PC-3 (cell line): ENCODE data around the gene CASTOR1. TPM values are rescaled to one million over a fixed set of nuclear protein-coding genes. Genes with fewer than 3 reads are reported as not detected.

Experiments
- ATAC-seq: fragments of 200-7000 bp; cut with Tn5 transposase; 2 replicates; pipeline ENCODE4 v1.9.1; 2020; ENCODE audit warnings: mild to moderate bottlenecking, moderate library complexity
- BruUV-seq: library from RNA; stranded (reverse); fragments of 400-500 nt; replicated peaks from 2 replicates; lab custom pipeline; 2021; lab: Mats Ljungman, UMichigan
- CTCF ChIA-PET: fragments of 300-600 bp; sonication (Branson Sonifier 250); formaldehyde crosslinking; loops from one replicate; lab custom pipeline; 2022; ENCODE audit warnings: antibody characterized with exemption; lab: Charles Lee
- POLR2A ChIA-PET: fragments of 300-600 bp; sonication (Branson Sonifier 250); formaldehyde crosslinking; loops from one replicate; lab custom pipeline; 2022; ENCODE audit warnings: antibody characterized with exemption; ENCODE audit not compliant: unreplicated experiment; lab: Charles Lee
- DNase-seq: peaks from one replicate; pipeline ENCODE4 v3.0.0-alpha.2; 2015
- H2AFZ ChIP-seq: fragments of 300-600 bp; sonication (generic); 2 replicates; pipeline ENCODE4 v1.6.0; 2016; ENCODE audit warnings: antibody characterized with exemption, low read length
- H3F3A ChIP-seq: fragments of 300-600 bp; sonication (generic); one replicate; pipeline ENCODE4 v1.6.0; 2017; ENCODE audit warnings: antibody characterized with exemption, low read length, control low read depth, mild to moderate bottlenecking; ENCODE audit not compliant: unreplicated experiment
- H3K27ac ChIP-seq: fragments of 300-600 bp; sonication (generic); 2 replicates; pipeline ENCODE4 v1.5.1; 2016; ENCODE audit warnings: mild to moderate bottlenecking, low read length
- H3K27me3 ChIP-seq: fragments of 300-600 bp; sonication (generic); 2 replicates; pipeline ENCODE4 v1.6.1; 2016; ENCODE audit warnings: low read length, mixed read lengths
- H3K36me3 ChIP-seq: fragments of 300-600 bp; sonication (generic); 2 replicates; pipeline ENCODE4 v1.6.1; 2016; ENCODE audit warnings: low read depth, mixed run types, low read length, mixed read lengths
- H3K4me1 ChIP-seq: fragments of 300-600 bp; sonication (generic); 2 replicates; pipeline ENCODE4 v1.5.1; 2016; ENCODE audit warnings: low read length; ENCODE audit not compliant: insufficient read depth
- H3K4me2 ChIP-seq: fragments of 300-600 bp; sonication (generic); 2 replicates; pipeline ENCODE4 v1.6.0; 2016; ENCODE audit warnings: low read length
- H3K4me3 ChIP-seq: fragments of 300-600 bp; sonication (generic); 2 replicates; pipeline ENCODE4 v1.5.1; 2016; ENCODE audit warnings: mild to moderate bottlenecking, low read length, mixed read lengths
- H3K79me2 ChIP-seq: fragments of 300-600 bp; sonication (generic); 2 replicates; pipeline ENCODE4 v1.6.1; 2017; ENCODE audit warnings: low read length, mixed read lengths
- H3K9ac ChIP-seq: fragments of 300-600 bp; sonication (generic); 2 replicates; pipeline ENCODE4 v1.6.0; 2016; ENCODE audit warnings: mild to moderate bottlenecking, low read length
- H3K9me2 ChIP-seq: fragments of 300-600 bp; sonication (generic); replicated peaks from 2 replicates; pipeline ENCODE4 v1.6.1; 2016; ENCODE audit warnings: mixed run types, low read length, mixed read lengths
- H3K9me3 ChIP-seq: fragments of 300-600 bp; sonication (generic); 2 replicates; pipeline ENCODE4 v1.6.1; 2016; ENCODE audit warnings: low read length, mixed read lengths
- H4K20me1 ChIP-seq: fragments of 300-600 bp; sonication (generic); 2 replicates; pipeline ENCODE4 v1.6.1; 2016; ENCODE audit warnings: low read length, mixed read lengths
- EZH2 ChIP-seq: fragments of 300-600 bp; sonication (generic); IDR thresholded peaks from one replicate; pipeline ENCODE4 v1.6.1; 2017; ENCODE audit warnings: antibody characterized with exemption, mild to moderate bottlenecking, low read length; ENCODE audit not compliant: unreplicated experiment
- EZH2phosphoT487 ChIP-seq: fragments of 300-600 bp; sonication (generic); IDR thresholded peaks from 2 replicates; pipeline ENCODE4 v1.6.1; 2018; ENCODE audit warnings: mild to moderate bottlenecking, antibody characterized with exemption, low read length, borderline replicate concordance
- intact Hi-C: fragments of 100-400 bp; cut with micrococcal nuclease; formaldehyde crosslinking; loops from 2 replicates; pipeline ENCODE4 v1.9.0; 2023
- total RNA-seq: library from RNA; depleted of rRNA; stranded (reverse); fragments of >200 nt; gene quantifications from 2 replicates; pipeline ENCODE4 v1.2.3, GENCODE V29; 2014
- TF ChIP-seq, protein P1 (sequence below): fragments of 300-600 bp; sonication (generic); conservative IDR thresholded peaks from 2 replicates; pipeline ENCODE4 v1.5.1; 2017; ENCODE audit warnings: antibody characterized with exemption, low read depth, mild to moderate bottlenecking, low read length

The CASTOR1 gene
- total RNA-seq, 1 experiment from 2014 or later, result 4.2 TPM

DNA sequence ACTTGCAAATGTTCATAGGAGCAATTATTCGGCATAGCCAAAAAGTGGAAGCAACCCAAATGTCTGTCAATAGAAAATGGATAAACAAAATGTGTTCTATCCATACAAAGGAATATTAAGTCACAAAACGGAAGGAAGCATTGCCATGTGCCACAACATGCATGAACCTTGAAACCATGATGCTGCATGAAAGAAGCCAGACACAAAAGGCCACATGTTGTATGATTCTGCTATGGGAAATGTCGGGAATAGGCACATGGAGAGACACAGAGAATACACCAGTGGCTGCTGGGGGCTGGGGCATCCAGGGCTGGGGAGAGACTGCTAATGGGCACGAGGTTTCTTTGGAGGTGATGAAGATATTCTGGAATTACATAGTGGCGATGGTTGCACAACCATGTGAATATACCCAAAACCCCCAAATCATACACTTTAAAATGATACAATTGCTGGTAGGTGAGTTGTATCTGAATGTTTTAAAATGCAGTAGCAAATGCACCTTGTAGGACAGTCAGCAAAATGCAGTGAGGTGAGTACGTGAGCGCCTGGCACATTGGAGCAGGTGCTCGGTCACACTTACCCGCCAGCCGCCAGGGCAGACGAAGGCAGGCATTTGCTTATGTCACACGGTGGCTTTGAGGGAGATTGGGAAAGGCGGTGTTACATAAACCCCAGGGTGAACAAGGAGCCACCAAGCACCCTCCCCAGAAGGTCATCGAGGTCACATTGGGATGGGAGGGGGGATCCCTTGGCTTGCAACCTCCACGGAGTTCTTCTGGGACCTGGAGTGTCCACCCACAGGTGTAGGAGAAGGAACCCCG, 16.3 kb downstream of the CASTOR1 start:
- Histone ChIP-seq H3K9ac (no peak overlapping the region), H3K27me3 (no peaks in the 10 kb centered on the region), H3K79me2 (no peaks in the 10 kb centered on the region), H3K9me3 (no peaks in the 10 kb centered on the region), H3K9me2 (no peaks in the 10 kb centered on the region), H3F3A (no peaks in the 10 kb centered on the region), H3K36me3 (no peaks in the 10 kb centered on the region), H3K27ac (no peak overlapping the region), H3K4me1 (peaks cover 5% of the 10 kb centered on the region; the same call in 1 of the 2 replicates), H2AFZ (no peak overlapping the region), H4K20me1 (no peaks in the 10 kb centered on the region), H3K4me2 (no peak overlapping the region), H3K4me3 (no peak overlapping the region)
- DNase-seq (no peak), ATAC-seq (no peak)
- CTCF ChIA-PET, result no interaction called here
- intact Hi-C loops, result no loop called here
- no peak for TF ChIP-seq EZH2phosphoT487
- no peak for TF ChIP-seq EZH2
- TF ChIP-seq, protein P1, sequence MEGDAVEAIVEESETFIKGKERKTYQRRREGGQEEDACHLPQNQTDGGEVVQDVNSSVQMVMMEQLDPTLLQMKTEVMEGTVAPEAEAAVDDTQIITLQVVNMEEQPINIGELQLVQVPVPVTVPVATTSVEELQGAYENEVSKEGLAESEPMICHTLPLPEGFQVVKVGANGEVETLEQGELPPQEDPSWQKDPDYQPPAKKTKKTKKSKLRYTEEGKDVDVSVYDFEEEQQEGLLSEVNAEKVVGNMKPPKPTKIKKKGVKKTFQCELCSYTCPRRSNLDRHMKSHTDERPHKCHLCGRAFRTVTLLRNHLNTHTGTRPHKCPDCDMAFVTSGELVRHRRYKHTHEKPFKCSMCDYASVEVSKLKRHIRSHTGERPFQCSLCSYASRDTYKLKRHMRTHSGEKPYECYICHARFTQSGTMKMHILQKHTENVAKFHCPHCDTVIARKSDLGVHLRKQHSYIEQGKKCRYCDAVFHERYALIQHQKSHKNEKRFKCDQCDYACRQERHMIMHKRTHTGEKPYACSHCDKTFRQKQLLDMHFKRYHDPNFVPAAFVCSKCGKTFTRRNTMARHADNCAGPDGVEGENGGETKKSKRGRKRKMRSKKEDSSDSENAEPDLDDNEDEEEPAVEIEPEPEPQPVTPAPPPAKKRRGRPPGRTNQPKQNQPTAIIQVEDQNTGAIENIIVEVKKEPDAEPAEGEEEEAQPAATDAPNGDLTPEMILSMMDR, result no peak
- POLR2A ChIA-PET, result no interaction called here
- BruUV-seq, result no TSS peak

DNA sequence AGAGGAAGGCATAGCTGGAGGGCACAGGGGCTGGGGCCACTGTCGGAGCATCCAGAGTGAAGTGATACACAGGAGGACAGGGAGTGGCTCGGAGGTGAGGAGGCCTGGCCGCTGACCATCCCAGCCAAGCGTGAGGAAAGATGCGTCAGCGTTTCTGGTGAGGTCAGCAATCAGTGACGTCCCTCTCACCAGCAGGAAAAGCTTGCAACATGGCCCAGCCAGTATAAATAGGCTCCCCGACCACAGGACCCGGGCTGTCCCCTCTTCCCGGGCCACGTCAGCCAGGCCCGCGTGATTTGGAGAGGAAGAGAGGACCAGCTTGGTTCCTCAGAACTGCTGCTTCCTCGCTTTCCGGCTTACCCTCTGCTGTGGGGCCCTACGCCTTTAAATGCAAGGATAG, 18.5 kb downstream of the CASTOR1 start:
- H3K9me3 ChIP-seq, result no peaks in the 10 kb centered on the region
- H3K4me2 ChIP-seq, result no peak overlapping the region
- no peaks in the 10 kb centered on the region for H3F3A ChIP-seq
- BruUV-seq, result no TSS peak
- H4K20me1 ChIP-seq, result no peaks in the 10 kb centered on the region
- no peaks in the 10 kb centered on the region for H3K36me3 ChIP-seq
- no peak overlapping the region for H3K4me3 ChIP-seq
- no peak overlapping the region for H3K27ac ChIP-seq
- H3K9ac ChIP-seq, result no peak overlapping the region
- DNase-seq, result no peak
- TF ChIP-seq EZH2 (no peak), EZH2phosphoT487 (no peak)
- TF ChIP-seq, protein P1, result no peak
- ATAC-seq, result no peak
- CTCF ChIA-PET, result no interaction called here
- POLR2A ChIA-PET, result no interaction called here
- H3K9me2 ChIP-seq, result no peaks in the 10 kb centered on the region
- no peaks in the 10 kb centered on the region for H3K79me2 ChIP-seq
- H3K27me3 ChIP-seq, result no peaks in the 10 kb centered on the region
- no peaks in the 10 kb centered on the region for H3K4me1 ChIP-seq
- intact Hi-C loops, result no loop called here
- no peak overlapping the region for H2AFZ ChIP-seq

GRCh38 chr22:30268331-30268730, 21.0 kb downstream of the CASTOR1 start:
- H3K27ac ChIP-seq, result no peak overlapping the region
- H3K9ac ChIP-seq, result no peak overlapping the region
- no TSS peak for BruUV-seq
- H3K4me3 ChIP-seq, result no peak overlapping the region
- no peak for ATAC-seq
- no peaks in the 10 kb centered on the region for H3K36me3 ChIP-seq
- H4K20me1 ChIP-seq, result no peaks in the 10 kb centered on the region
- ChIA-PET CTCF (no interaction called here), POLR2A (no interaction called here)
- H3K4me2 ChIP-seq, result no peak overlapping the region
- H3K79me2 ChIP-seq, result no peaks in the 10 kb centered on the region
- no peaks in the 10 kb centered on the region for H3K9me2 ChIP-seq
- no peaks in the 10 kb centered on the region for H3K27me3 ChIP-seq
- no peaks in the 10 kb centered on the region for H3K9me3 ChIP-seq
- peaks cover 1% of the 10 kb centered on the region; the same call in 1 of the 2 replicates for H3K4me1 ChIP-seq
- intact Hi-C loops, result no loop called here
- TF ChIP-seq EZH2 (no peak), EZH2phosphoT487 (no peak)
- DNase-seq, result no peak
- H2AFZ ChIP-seq, result no peak overlapping the region
- no peaks in the 10 kb centered on the region for H3F3A ChIP-seq
